ENCODE results near the gene PRELP.

GRCh38 chr1:203441766-203442165 lies 33.8 kb upstream of the PRELP start:
- TF ChIP-seq CTCF (IDR thresholded peaks at IDR 0.05 in 2 of 3, conservative IDR thresholded peaks at IDR 0.05 in 1 of 3; ENCODE audit: insufficient read depth in 2 of 3, low read depth in 1 of 3, low read length in 3 of 3) (no peak), BRCA1 (IDR thresholded peaks at IDR 0.05) (no peak), BRCA1 (CRISPR knock-in tag; IDR thresholded peaks at IDR 0.05) (no peak), MAFF (IDR thresholded peaks at IDR 0.05; ENCODE audit: low read length) (no peak), HMGXB4 (CRISPR knock-in tag; IDR thresholded peaks at IDR 0.05) (no peak), KDM1A (IDR thresholded peaks at IDR 0.05) (no peak)
